ENCODE results near the gene EFNA2.
"Not testable (repeated sequence)": the region's sequence is repeated elsewhere in the genome, so short reads cannot be mapped to it uniquely, and the experiment has no call there.

Gene EFNA2

GRCh38 chr19:1315470-1316166 is 29.9 kb downstream of the EFNA2 start:
- peak; percentile 33 for TF ChIP-seq CTCF (IDR thresholded peaks at IDR 0.05; ENCODE audit: insufficient read depth, low read depth, low read length, missing control alignments)
- H3K4me3 ChIP-seq (ENCODE audit: low read length), result no peak overlapping the region
- peak; percentile 59 for DNase-seq (ENCODE audit: low read depth)

- no peak for TF ChIP-seq CTCF (IDR thresholded peaks at IDR 0.05; ENCODE audit: insufficient read depth, low read depth, low read length, missing control alignments)
- no peak for DNase-seq (ENCODE audit: low read depth)
- H3K4me3 ChIP-seq (ENCODE audit: low read length), result no peak overlapping the region
Measured at GRCh38 chr19:1316466-1316865, 30.8 kb downstream of the EFNA2 start.

- no peak for TF ChIP-seq CTCF (IDR thresholded peaks at IDR 0.05; ENCODE audit: insufficient read depth, low read depth, low read length, missing control alignments)
- no peak overlapping the region for H3K4me3 ChIP-seq (ENCODE audit: low read length)
- DNase-seq (ENCODE audit: low read depth), result no peak
Measured at GRCh38 chr19:1317274-1318003, 31.8 kb downstream of the EFNA2 start.

GRCh38 chr19:1318678-1319471 is 33.2 kb downstream of the EFNA2 start:
- no peak for DNase-seq (ENCODE audit: low read depth)
- no peak for TF ChIP-seq CTCF (IDR thresholded peaks at IDR 0.05; ENCODE audit: insufficient read depth, low read depth, low read length, missing control alignments)
- H3K4me3 ChIP-seq (ENCODE audit: low read length), result no peak overlapping the region

GRCh38 chr19:1320282-1320650 is 34.6 kb downstream of the EFNA2 start:
- H3K4me3 ChIP-seq (ENCODE audit: low read length); DNase-seq (ENCODE audit: low read depth): not testable (repeated sequence)

GRCh38 chr19:1321539-1321938 is 35.9 kb downstream of the EFNA2 start:
- H3K4me3 ChIP-seq (ENCODE audit: low read length), result no peak overlapping the region
- no peak for TF ChIP-seq CTCF (IDR thresholded peaks at IDR 0.05; ENCODE audit: insufficient read depth, low read depth, low read length, missing control alignments)
- no peak for DNase-seq (ENCODE audit: low read depth)
